Glomerular visceral epithelial cell (primary cell): ENCODE measurements around the gene RERE.
"Not testable (repeated sequence)": the region's sequence is repeated elsewhere in the genome, so short reads cannot be mapped to it uniquely, and the experiment has no call there.

Experiments
- DNase-seq: peaks from one replicate; pipeline ENCODE4 v3.0.0-alpha.2; 2016; ENCODE audit errors: extremely low spot score

RERE gene

DNA sequence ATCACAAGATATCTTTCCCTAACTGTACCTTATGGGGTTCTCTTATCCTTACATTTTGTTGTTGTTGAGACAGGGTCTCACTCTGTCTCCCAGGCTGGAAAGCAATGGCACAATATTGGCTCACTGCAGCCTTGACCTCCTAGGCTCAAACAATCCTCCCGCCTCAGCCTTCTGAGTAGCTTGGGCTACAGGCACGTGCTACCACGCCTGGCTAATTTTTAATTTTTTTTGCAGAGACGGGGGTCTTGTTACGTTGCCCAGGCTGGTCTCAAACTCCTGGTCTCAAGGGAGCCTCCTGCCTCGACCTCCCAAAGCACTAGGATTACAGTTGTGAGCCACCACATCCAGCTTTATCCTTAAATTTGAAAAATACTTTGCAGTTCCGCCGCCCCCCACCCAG, 10.4 kb downstream of the RERE start:
- DNase-seq, result no peak

DNA sequence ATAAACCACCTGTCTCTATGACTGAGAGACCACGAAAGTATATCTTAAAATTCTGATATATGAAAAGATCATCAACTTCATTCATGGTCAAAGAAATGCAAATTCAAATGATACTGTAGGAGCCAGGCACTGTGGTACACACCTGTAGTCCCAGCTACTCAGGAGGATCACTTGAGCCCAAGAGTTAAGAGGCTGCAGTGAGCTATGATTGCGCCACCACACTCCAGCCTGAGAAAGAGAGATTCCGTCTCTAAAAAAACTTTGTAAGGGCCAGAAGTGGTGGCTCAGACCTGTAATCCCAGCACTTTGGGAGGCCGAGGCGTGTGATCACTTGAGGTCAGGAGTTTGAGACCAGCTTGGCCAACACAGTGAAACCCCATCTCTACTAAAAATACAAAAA, 17.0 kb downstream of the RERE start:
- no peak for DNase-seq

DNA sequence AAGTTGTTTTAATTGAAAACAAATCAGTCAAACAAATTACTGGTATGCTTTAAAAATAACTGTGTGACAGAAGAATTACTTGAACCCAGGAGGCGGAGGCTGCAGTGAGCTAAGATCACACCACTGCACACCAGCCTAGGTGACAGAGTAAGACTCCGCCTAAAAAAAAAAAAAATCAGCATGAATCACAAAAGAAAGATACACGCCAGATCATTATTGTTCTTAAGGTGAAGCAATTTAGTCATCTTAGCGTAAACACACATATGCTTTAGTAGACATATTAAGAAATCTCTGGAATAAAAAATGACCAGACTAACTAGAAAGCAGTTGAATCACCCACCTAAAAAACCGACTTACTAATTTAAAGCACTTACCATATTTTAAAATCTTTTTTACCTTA, 20.2 kb downstream of the RERE start:
- no peak for DNase-seq

DNA sequence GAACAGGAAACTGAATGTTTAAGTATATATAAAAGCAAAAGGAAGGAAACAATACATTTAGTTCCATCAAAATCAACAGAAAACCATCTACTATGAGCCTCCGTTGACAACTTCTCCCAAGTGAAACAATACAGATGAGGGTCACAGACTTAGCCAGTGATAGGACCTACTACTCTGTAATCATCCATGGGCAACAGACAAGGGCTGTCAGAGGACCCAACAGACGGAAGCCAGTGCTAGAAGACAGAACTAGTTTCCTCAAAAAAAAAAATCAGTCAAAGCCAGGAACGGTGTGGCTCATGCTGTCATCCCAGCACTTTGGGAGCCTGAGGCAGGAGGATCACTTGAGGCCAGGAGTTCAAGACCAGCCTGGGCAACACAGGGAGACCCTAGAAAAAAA, 20.6 kb downstream of the RERE start:
- no peak for DNase-seq

DNA sequence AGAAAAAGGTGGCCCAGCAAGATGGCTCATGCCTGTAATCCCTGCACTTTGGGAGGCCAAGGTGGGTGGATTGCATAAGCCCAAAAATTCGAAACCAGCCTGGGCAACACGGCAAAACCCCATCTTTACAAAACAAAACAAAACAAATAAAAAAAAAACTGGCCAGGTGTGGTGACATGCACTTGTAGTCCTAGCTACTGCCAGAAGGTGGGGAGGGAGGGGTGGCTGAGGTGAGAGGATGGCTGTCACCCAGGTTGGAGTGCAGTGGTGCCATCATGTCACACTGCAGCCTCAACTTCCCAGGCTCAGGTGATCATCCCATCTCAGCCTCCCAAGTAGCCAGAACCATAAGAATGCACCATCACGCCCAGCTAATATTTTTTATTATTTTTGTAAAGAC, 22.8 kb downstream of the RERE start:
- no peak for DNase-seq

DNA sequence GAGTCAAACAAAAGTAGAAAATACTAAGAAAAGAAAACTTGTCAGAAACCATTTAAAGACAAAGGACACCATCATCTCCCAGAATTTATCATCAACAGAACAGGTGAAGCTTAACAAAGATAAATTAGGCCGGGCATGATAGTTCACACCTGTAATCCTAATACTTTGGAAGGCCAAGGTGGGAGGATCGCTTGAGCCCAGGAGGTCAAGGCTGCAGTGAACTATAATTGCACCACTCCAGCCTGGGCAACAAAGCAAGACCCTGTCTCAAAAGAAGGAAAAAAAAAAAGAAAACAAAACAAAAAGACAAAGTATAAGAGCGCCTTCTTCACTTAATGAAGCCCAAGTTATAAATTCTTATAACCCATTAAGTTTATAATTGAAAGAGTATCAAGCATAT, 25.6 kb downstream of the RERE start:
- DNase-seq, result no peak

DNA sequence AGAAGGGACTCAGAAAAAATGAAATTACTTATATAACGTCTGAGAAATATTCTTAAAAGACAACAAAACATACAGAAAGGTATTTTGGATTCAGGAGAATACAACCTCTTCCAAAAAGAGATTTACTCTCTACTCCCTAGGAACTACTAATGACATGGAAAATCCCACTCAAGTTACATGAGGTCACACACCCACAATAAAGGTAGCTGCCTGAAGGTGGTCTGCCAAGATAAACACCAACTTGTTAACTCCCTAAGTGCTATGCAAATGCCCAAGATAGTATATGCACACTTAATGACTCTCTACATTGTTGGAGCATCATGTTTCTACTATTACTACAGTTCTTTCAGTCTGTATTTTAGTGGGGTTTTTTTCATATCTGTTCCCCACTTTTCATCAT, 26.5 kb downstream of the RERE start:
- no peak for DNase-seq

DNA sequence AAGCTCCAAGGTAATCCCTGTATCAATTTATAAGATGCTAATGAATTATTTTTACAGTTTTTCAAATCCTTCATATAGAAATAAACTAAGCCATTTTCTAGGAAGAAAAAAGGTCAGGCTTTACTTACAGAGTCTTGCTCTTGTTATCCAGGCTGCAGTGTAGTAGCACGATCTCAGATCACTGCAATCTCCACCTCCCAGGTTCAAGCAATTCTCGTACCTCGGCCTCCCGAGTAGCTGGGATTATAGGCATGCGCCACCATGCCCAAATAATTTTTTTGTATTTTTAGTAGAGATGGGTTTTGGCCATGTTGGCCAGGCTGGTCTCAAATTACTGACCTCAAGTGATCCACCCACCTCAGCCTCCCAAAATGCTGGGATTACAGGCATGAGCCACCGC, 27.0 kb downstream of the RERE start:
- no peak for DNase-seq

DNA sequence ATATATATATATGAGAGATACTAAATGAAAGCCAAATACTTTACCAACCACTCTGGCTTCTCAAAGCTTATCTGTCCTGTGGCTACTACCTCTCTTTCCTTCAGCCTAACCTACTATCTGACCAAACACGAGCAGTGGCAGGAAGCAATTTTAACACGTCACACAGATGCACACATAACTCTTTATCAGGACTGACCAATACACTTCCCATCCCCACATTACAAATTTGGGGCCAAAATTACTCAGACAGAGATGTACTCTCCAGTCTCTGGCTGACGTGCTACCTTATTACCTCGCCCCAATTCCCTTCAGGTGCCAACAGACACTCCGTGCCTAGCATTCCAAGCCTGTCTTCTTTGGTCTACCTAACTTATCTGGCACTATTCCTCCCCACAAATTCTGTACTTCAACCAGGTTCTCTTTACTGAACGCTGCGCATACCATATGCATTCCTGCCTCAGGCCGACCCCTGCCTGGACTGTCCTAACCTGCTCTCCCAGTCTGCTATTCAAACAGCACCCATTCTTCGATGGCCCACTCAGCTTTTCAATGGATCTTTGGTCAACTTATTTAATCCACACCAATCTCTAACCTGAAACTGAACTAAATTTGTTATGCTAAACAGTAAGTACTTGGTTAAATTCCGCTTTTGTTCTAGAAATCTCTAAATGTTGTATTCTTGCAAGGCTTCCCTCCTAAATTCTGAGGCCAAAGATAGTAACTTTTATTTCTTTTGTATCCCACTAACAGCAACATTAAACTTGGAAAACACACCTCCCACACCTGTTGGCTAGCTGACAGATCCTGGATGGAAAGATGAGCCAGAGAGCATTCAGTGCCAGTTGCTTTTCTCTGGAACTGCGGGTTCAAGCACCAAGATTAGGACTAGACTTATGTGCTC, 27.9 kb downstream of the RERE start:
- no peak for DNase-seq

DNA sequence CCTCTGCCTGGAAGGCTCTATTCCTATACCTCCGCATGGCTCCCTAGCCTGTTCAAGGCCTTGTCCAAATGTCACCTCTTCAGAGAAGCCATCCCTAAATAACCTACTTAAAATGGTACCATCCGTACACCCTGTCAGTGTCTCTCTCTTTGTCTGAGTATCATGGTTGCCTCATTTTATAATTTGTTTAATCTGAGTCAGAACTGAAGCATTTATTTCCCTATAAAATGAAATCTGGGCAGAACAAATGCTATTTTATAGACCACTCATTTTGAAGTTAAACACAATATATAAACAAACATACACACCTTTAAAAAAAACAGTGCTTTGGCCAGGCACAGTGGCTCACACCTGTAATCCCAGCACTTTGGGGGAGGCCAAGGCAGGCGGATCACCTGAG, 30.2 kb downstream of the RERE start:
- DNase-seq, result no peak

DNA sequence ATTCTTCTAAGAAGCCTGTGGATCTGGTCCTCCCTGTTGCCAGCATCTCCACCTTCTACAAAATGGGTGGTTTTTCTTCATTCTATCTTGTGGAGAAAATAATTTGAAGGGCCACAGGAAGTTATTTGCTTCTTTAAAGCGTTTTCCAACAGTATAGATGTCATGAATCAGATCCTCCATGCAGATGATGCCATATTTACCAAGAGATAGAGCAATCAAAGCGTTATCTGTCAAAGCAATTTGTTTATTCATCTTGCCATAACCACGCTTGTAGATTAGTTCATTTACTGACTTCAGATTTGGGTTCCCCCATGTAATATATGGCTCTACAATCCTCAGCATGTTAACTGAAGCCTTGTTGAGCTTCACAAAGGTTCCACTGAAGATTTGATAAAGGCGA, 31.2 kb downstream of the RERE start:
- not testable (repeated sequence) for DNase-seq

DNA sequence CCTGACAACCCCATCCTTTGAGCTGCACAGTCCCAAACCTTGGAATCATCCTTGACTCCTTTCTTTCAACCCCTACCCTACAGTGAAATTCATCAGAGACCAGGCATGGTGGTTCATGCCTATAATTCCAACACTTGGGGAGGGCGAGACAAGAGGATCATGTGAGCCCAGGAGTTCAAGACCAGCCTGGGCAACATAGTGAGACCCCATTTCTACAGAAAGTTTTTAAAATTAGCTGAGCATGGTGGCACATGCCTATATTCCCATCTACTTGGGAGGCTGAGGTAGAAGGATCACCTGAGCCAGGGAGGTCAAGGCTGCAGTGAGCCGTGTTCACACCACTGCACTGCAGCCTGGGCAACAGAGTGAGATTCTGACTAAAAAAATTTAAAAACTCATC, 34.5 kb downstream of the RERE start:
- DNase-seq, result no peak

DNA sequence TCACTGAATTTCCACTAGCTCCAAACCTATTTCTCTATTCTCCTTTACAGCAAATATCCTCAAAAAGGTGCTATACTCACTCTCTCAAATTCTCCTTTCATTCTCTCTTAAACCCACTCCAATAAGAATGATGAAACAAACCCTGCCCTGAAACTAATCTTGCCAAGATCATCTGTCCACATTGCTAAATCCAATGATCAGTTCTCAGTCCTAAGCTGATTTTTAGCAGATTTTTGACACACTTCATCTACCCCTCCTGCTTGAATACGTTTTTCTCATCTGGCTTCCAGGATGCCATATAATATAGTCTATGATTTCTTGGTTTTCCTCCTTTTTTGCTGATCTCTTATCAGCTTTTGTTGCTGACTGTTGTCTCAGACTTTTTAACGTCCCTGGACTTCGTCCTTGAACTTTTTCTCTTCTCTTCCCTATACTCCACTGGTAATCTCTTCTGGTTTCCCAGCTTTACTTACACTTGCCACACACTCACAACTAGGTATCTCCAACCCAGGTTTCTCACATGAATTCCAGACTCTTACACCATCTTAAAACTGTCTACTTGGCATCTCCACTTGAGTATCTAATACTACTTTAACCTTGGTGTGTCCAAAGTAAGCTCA, 35.3 kb downstream of the RERE start:
- DNase-seq, result no peak

DNA sequence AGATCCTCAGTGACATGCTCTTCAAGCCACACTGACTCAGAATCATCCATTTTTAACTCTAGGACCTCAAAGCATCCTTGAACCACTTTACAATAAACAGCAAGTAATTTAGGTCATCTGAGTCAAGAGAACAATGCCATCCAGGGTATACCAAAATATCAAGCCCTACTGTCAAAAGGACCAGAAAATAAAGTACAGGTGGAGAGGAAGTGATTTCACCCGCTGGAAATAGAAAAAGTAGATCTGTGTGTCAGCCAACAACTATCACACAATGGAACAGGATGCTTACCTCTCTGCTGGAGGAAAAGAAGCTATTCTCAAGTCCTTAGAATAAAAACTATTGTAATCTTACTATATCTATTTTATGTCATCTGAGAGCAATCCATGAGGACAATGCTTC, 37.0 kb downstream of the RERE start:
- no peak for DNase-seq

DNA sequence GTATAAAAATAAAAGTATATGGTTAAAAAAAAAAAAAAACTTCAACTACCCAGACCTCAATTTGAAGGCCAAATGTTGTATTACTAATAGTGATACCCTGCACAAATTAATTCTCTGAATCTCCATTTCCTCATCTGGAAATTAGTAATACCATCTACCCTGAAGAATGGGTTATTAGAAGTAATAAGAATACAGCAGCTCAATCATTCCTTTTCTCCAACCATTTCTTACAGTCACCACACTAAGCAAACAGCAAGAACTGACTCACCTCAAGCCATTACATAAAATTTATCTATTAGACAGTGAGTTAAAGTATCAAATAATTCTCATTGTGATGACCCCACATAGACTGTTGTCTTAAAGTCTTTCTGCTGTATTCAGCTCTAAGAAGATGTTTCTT, 39.6 kb downstream of the RERE start:
- DNase-seq, result no peak

DNA sequence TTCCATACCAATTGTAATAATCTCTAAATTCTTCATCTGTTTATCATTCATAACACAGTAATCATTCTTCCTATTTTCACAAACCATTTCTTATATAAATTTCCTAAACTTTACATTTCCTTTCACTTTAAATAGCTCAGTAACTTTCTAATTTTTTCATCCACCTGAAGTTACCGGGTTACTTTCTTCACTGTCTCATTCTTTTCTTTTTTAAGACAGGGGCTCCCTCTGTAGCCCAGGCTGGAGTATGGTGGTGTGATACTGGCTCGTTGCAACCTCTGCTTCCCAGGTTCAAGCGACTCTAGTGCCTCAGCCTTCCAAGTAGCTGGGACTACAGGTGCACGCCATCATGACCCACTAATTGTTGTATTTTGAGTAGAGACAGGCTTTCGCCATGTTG, 41.3 kb downstream of the RERE start:
- DNase-seq, result no peak

DNA sequence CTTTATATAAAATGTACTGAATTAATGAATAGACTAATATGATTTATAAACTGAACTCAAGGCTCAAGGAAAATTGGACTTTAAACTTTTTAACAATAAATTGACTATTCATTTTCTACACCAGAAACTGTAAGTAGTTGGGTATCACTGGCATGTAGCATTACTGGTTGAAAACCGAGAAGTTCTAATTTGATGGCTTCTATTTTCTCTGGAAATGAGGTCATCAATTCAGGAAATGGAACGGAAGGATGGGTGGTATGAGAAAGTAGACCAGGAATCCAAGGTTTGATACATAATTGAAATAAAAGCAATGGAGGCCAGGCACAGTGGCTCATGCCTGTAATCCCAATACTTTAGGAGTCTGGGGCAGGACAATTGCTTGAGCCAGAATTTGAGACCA, 50.4 kb downstream of the RERE start:
- no peak for DNase-seq

DNA sequence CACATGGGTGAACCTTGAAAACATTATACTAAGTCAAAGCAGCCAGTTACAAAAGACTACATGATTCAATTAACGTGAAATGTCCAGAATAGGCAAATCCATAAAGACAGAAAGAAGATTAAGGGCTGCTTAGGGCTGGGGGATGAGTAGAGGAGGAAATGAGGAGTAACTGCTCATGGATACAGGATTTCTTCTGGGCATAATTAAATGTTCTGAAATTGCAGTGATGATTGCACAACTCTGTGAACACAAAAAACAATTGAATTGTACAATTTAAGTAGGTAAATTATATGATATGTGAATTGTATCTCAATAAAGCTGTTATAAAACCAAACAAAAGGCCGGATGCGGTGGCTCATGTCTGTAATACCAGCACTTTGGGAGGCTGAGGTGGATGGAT, 52.2 kb downstream of the RERE start:
- DNase-seq, result no peak

DNA sequence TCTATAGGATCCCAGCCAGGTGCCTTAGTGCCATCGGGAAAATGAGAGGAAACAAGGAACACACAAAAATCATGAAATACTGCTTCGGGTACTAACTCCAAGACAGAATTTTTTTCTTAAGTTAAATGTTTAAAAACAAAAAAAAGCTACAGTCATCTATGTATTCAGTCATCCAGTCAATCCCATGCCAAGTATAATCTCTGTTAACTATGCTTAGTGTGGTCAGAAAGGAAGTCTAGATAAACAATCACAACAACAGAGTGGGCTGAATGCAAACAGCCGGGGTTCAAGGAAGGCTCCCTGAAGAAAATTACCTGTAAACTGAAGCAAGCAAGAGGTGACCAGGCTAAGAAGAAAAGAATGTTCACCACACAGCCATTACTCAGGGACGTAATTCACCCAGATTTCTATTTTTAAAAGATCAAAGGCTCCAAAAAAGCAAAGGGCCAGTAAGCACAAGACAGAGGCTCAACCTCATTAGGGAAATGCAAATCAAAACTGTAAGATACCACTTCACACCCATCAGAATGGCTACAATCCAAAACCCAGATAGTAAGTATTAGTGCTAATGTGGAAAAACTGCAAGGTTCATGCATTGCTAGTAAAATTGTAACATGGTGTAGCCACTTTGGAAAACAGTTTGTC, 53.0 kb downstream of the RERE start:
- DNase-seq, result no peak

DNA sequence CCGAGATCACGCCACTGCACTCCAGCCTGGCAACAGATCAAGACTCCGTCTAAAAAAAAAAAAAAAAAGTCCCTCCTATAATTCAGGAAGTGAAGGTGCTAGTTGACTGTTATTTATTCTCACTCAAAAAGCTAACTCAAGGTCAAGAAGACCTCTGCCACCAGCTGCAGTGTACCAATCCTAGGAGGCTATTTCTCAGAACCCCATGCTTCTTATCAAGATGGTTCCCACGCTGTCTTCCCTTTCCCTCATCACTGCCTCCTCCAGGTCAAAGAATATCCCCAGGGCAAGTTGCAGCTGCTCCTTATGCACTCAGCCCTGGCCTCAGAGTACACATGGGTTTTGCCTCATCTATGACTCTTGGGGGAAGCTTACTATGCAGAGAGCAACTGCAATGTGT, 53.6 kb downstream of the RERE start:
- DNase-seq, result no peak

DNA sequence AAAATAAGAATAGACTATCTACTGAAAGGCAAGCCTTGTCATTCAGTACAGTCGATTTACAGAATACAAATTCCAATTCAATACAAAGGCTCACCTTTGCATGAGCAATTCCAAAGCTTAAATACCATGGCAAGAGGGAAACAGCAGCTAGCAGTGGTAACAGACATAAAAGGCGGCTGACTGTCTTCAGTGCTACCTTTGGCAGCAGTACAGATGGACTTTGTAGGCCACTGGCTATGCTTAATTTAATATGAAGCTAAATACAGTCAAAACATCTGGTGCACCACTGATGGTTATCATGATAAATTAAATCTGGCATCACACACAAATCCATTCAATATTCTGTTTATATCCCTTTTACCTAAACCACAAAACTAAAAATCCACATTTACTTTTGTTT, 62.4 kb downstream of the RERE start:
- DNase-seq, result no peak

DNA sequence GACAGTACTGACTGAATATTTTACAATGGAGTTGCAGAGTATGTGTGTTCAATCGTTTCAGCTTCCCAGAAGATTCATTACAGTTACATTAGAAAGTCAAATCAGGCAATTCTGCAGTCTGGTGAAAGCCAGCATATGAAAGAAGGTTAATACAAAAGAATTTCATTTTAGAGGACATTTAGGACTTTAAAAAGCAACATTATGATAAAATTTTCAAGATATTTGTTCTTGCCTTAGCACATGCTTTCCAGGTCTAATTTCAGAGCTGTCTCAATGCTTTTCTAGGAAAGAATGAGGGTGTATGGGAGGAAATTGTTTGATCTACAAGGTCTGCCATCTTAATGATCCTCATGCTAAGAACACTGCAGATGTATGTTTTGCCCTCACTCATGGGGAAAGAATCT, 63.2 kb downstream of the RERE start:
- no peak for DNase-seq

DNA sequence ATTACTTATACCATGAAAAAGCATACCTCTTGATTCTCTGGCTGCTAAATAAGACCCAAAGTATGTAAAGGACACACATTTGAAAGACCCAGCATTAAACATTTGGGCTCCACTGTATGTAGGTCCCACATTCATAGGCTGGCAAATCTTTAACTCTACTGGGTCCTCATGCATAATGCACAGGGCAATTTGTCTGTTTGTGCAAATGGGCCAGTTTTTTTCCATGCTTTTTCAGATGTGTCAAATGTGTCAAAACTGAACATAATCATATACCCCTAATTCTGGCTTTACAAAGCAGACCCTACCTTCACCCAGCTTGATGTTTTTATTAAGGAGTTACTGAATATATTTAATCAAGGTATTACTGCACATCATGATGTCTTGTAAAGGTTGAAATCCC, 63.7 kb downstream of the RERE start:
- no peak for DNase-seq
